Measurements from ENCODE around the gene TRIM10. TPM values are rescaled to one million over a fixed set of nuclear protein-coding genes. Genes with fewer than 3 reads are reported as not detected.

TRIM10 gene
- total and polyA plus RNA-seq, 2 donors (not counting 1 experiment from before 2014, with no cell fraction given): not detected

DNA sequence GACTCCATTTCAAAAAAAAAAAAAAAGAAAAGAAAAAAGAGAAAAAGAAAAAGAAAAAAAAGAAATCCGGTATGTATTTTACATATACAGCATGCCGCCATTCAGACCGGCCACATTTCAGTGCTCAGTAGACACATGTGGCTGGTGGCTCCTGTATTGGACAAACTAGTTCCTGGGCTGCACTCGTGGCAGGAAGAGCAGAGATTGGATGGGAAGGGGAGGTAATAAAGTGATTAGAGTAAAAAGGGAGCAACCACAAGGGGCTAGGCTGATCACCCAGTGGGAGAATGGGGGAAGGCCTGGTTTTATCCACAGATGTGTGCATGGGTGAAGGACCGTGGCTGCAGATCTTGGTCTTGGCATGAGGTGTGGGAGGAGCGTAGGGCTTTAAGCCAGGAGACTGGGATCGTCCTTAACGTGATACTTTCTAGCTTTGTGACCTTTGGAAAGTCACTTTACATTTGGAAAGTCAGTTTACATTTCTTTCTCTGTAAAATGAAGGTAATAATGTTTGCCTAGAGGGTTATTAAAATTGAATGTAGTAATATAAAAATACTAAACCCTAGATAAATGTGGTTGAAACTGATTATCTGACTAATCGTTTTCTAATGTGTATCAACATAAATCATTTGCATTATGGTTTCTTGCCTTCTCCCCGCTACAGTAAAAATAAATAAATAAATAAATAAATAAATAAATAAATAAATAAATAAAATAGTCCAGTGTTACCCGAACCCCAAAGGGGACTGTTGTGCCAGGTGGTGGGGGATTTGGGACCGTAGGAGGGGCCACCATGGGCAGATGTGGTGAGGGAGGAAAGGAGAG, 1.5 kb upstream of the TRIM10 start:
- Histone ChIP-seq H2AFZ (ENCODE audit: insufficient read depth, low read depth, low read length, poor library complexity, severe bottlenecking) (no peak overlapping the region), H3K36me3 (replicated peaks in 1 of 2; ENCODE audit: control extremely low read depth in 1 of 2, control insufficient read depth in 1 of 2, extremely low read depth in 1 of 2, insufficient read depth in 2 of 2, low read length in 1 of 2) (no peaks in the 10 kb centered on the region), H3K9ac (ENCODE audit: low read length) (no peak overlapping the region), H4K20me1 (ENCODE audit: control insufficient read depth, insufficient read depth, low read length, poor library complexity, severe bottlenecking) (no peaks in the 10 kb centered on the region), H3K9me3 (ENCODE audit: control extremely low read depth in 1 of 3, control insufficient read depth in 2 of 3, insufficient read depth in 1 of 3, low read length in 2 of 3) (peaks cover 0 to 3% (median 0%) of the 10 kb centered on the region in 3 donors), H3K4me3 (ENCODE audit: control extremely low read depth in 1 of 5, extremely low read depth in 1 of 5, insufficient read depth in 1 of 5, low read depth in 2 of 5, low read length in 4 of 5) (no peak overlapping the region), H3K4me2 (replicated peaks; ENCODE audit: low read depth, low read length, poor library complexity, severe bottlenecking) (no peak overlapping the region), H3K27ac (ENCODE audit: low read length in 2 of 2) (no peak overlapping the region), H3K4me1 (ENCODE audit: control insufficient read depth in 2 of 2, insufficient read depth in 2 of 2, low read length in 2 of 2) (no peaks in the 10 kb centered on the region), H3K79me2 (ENCODE audit: control insufficient read depth, insufficient read depth, low read length) (no peaks in the 10 kb centered on the region), H3K27me3 (replicated peaks in 1 of 4; ENCODE audit: control extremely low read depth in 1 of 4, control insufficient read depth in 3 of 4, insufficient read depth in 4 of 4, low read length in 3 of 4) (peaks cover 0 to 19% (median 2%) of the 10 kb centered on the region in 4 experiments)
- POLR2A ChIA-PET: no interaction called here
- no peaks in the 10 kb centered on the region for H3K4me1 Mint-ChIP-seq
- H3K4me3 Mint-ChIP-seq: no peak overlapping the region
- ATAC-seq (ENCODE audit: low read depth) (no peak), DNase-seq (no peak)
- no peaks in the 10 kb centered on the region for H3K9me3 Mint-ChIP-seq (ENCODE audit: insufficient read depth)
- intact Hi-C loops (cut with micrococcal nuclease): no loop called here
- TF ChIP-seq EZH2 (IDR thresholded peaks at IDR 0.05; ENCODE audit: borderline replicate concordance, insufficient read depth, low read depth, low read length, poor library complexity, severe bottlenecking): no peak
- TF ChIP-seq, protein P1, sequence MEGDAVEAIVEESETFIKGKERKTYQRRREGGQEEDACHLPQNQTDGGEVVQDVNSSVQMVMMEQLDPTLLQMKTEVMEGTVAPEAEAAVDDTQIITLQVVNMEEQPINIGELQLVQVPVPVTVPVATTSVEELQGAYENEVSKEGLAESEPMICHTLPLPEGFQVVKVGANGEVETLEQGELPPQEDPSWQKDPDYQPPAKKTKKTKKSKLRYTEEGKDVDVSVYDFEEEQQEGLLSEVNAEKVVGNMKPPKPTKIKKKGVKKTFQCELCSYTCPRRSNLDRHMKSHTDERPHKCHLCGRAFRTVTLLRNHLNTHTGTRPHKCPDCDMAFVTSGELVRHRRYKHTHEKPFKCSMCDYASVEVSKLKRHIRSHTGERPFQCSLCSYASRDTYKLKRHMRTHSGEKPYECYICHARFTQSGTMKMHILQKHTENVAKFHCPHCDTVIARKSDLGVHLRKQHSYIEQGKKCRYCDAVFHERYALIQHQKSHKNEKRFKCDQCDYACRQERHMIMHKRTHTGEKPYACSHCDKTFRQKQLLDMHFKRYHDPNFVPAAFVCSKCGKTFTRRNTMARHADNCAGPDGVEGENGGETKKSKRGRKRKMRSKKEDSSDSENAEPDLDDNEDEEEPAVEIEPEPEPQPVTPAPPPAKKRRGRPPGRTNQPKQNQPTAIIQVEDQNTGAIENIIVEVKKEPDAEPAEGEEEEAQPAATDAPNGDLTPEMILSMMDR (IDR thresholded peaks at IDR 0.05): no peak
- WGBS (ENCODE audit: insufficient coverage): 90% methylated on average over 4 of the region's 12 CpGs
- no peak overlapping the region for H3K27ac Mint-ChIP-seq
- peaks cover 38% of the 10 kb centered on the region for H3K27me3 Mint-ChIP-seq
- CTCF ChIA-PET: no interaction called here

- CTCF ChIA-PET: no interaction called here
Observed at GRCh38 chr6:30160008-30160784, 815 bp downstream of the TRIM10 start.

More at GRCh38 chr6:30160008-30160784, 815 bp downstream of the TRIM10 start:
- no peaks in the 10 kb centered on the region for H3K9me3 Mint-ChIP-seq (ENCODE audit: insufficient read depth)
- Histone ChIP-seq H3K9ac (ENCODE audit: low read length) (no peak overlapping the region), H3K4me3 (ENCODE audit: control extremely low read depth in 1 of 5, extremely low read depth in 1 of 5, insufficient read depth in 1 of 5, low read depth in 2 of 5, low read length in 4 of 5) (no peak overlapping the region), H3K27me3 (replicated peaks in 1 of 4; ENCODE audit: control extremely low read depth in 1 of 4, control insufficient read depth in 3 of 4, insufficient read depth in 4 of 4, low read length in 3 of 4) (peaks cover 0 to 22% (median 6%) of the 10 kb centered on the region in 4 experiments), H3K4me1 (ENCODE audit: control insufficient read depth in 2 of 2, insufficient read depth in 2 of 2, low read length in 2 of 2) (no peaks in the 10 kb centered on the region), H3K36me3 (replicated peaks in 1 of 2; ENCODE audit: control extremely low read depth in 1 of 2, control insufficient read depth in 1 of 2, extremely low read depth in 1 of 2, insufficient read depth in 2 of 2, low read length in 1 of 2) (no peaks in the 10 kb centered on the region), H3K27ac (ENCODE audit: low read length in 2 of 2) (no peak overlapping the region), H3K9me3 (ENCODE audit: control extremely low read depth in 1 of 3, control insufficient read depth in 2 of 3, insufficient read depth in 1 of 3, low read length in 2 of 3) (peaks cover 0 to 3% (median 0%) of the 10 kb centered on the region in 3 donors), H3K4me2 (replicated peaks; ENCODE audit: low read depth, low read length, poor library complexity, severe bottlenecking) (no peak overlapping the region), H2AFZ (ENCODE audit: insufficient read depth, low read depth, low read length, poor library complexity, severe bottlenecking) (no peak overlapping the region), H3K79me2 (ENCODE audit: control insufficient read depth, insufficient read depth, low read length) (no peaks in the 10 kb centered on the region), H4K20me1 (ENCODE audit: control insufficient read depth, insufficient read depth, low read length, poor library complexity, severe bottlenecking) (no peaks in the 10 kb centered on the region)
- intact Hi-C loops (cut with micrococcal nuclease): no loop called here
- H3K27ac Mint-ChIP-seq: no peak overlapping the region
- no peak for TF ChIP-seq EZH2 (IDR thresholded peaks at IDR 0.05; ENCODE audit: borderline replicate concordance, insufficient read depth, low read depth, low read length, poor library complexity, severe bottlenecking)
- TF ChIP-seq, protein P1 (IDR thresholded peaks at IDR 0.05): no peak
- H3K4me3 Mint-ChIP-seq: no peak overlapping the region
- no peak for ATAC-seq (ENCODE audit: low read depth)
- H3K27me3 Mint-ChIP-seq: peaks cover 39% of the 10 kb centered on the region
- no peak for DNase-seq
- 95% methylated on average over 13 of the region's 17 CpGs for WGBS (ENCODE audit: insufficient coverage)
- POLR2A ChIA-PET: no interaction called here
- H3K4me1 Mint-ChIP-seq: no peaks in the 10 kb centered on the region

Measured in B cell (primary cell).